ENCODE measurements around the gene RANBP1.

The RANBP1 gene

DNA sequence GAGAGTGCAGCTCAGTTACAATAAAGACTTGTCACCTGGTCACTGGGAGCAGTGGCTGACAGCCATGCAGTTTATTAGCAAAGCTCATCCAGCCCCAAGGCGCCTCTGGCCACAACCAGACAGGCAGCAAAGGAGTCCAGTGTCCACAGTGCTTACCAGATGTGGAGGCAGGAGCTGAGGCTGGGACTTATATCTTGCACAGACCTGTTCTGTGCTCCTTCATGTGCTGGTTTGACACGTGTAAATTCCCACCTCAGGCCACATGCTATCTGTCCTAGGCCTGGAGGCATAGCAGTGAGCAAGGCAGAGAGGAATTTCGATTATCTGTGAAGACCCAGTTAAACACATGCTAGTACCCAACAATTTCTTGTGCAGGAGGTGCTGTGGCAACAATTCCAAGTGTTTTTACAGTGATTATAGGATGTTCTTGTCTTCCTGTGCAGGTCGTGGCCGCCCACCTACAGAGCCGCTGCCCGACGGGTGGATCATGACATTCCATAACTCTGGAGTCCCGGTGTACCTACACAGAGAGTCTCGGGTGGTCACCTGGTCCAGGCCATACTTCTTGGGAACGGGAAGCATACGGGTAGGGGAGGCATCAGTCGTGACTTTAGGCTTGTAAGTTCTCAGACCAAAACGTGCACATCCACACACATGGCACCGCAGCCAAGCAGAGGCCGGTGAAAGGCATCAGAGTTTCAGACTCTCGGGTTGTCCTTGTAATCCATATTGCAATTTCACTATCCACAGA lies 26.5 kb upstream of the RANBP1 start:
- no peak for DNase-seq

DNA sequence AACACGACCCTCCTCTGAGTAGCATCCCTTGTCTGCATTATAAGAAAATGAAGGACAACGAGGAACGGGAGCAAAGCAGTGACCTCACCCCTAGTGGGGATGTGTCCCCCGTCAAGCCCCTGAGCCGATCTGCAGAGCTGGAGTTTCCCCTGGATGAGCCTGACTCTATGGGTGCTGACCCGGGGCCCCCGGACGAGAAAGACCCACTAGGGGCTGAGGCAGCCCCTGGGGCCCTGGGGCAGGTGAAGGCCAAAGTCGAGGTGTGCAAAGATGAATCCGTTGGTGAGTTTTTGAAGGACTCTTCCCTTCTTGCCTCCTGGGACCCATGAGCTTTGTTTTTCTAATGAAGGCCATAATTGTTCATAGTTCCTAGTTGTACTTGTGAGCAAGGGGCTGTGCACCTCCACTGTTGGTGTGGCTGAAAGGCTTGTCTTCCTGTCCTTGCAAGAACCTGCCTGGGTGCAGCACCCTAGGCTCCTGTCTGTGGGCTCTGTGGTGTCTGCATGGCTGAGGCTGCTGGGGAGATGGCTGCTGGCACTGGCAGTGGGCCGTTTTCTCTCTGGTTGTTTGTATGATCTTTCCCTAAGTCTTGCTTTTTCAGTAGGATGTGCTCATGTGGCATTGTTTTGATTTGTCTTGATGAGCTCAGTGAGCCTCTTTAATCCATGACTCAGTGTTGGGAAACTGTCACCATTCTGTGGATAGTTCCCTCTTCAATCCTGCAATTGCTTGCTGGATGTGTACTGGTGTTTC lies 25.8 kb upstream of the RANBP1 start:
- DNase-seq: no peak

DNA sequence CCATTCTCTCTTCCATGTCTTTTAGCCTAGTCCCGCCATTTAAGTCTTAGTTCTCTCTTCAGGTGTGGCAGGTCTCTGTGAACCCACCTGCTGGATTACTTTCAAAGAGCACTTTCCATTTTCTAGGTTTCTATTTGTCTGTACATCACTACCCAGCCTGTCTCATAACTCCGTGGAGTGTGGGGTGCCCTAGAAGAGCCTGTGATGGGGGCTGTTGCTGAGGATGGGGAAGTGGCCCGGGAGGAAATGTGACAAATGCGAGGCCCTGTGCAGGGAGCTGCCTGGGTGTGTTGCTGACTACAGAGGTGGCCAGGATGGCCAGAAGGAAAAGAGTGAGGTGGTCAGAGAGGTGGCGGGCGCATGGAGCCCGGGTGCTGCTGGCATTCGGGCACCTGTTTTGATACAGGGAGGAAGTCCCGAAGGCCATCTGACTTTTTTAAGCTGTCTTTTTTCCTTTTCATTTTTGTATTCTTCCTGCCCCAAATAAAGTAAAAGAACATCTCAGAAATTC lies 25.1 kb upstream of the RANBP1 start:
- no peak for DNase-seq

- DNase-seq: no peak
These were observed 24.0 kb upstream of the RANBP1 start for GRCh38 chr22:20091690-20092476.

GRCh38 chr22:20092477-20092854 lies 23.4 kb upstream of the RANBP1 start:
- DNase-seq: no peak

- no peak for DNase-seq
These were observed 22.3 kb upstream of the RANBP1 start for GRCh38 chr22:20093418-20094196.

- DNase-seq: no peak
These were observed 21.6 kb upstream of the RANBP1 start for GRCh38 chr22:20094197-20094807.

- DNase-seq: no peak
These were observed 20.4 kb upstream of the RANBP1 start for GRCh38 chr22:20095521-20095920.

DNA sequence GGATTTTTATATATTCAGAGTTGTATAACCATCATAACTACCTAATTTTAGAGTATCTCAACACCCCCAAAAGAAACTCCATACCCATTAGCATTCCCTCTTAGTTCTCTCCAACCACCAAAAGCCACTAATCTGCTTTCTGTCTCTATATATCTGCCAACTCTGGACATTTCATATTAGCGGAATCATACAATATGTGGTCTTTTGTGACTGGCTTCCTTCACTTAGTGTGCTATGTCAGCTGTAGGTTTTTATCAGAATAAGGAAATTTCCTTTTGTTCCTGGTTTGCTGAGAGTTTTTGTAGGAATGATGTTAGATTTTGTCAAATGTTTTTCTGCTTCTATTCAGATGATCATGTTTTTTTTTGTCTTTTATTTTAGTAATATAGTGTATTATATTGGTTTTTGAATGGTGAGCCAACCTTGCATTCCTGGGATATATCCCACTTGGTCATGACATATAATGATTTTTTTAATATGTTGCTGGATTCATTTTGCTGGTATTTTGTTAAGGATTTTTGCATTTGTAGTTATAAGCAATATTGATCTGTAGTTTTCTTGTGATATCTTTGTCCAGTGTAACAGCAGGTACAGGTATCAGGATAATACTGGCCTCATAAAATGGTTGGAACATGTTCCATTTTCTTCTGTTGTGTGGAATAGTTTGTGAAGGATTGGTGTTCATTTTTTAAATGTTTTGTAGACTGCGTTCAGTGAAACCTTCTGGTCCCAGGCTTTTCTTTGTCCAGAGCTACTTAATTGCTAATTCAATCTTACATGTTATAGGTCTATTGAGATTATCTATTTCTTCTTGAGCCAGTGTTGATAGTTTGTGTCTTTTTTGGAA lies 19.1 kb upstream of the RANBP1 start:
- DNase-seq: no peak

DNA sequence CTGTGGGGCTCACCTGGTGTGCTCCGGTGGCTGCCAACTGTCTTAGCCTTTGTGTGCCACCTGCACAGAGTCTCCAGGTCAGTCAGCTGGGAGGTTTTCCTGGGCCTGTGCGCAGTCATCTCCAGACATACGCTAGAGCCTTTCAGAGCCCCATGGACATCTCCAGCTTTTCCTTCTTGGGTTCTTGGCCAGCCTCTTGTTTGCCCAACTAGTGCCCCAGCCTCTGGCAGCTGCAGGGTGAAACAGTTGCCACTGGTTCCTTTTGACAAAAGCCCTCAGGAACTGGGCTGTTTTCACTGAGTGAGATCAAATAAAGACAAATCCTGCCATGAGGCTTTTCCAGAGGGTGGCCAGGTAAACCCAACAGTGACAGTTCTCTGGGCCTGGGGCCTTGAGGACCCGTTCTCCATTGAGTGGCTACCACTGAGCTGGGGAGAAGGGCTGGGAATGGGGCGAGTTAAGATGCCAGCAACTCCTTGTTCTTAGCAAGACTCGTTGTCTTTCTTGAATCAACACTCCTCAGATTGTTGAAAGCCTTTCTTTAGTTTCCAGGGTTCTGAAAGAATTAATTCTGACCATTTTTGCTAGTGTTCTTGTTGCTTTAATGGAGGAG lies 16.7 kb upstream of the RANBP1 start:
- DNase-seq: no peak

GRCh38 chr22:20101638-20102037 lies 14.3 kb upstream of the RANBP1 start:
- DNase-seq: no peak

DNA sequence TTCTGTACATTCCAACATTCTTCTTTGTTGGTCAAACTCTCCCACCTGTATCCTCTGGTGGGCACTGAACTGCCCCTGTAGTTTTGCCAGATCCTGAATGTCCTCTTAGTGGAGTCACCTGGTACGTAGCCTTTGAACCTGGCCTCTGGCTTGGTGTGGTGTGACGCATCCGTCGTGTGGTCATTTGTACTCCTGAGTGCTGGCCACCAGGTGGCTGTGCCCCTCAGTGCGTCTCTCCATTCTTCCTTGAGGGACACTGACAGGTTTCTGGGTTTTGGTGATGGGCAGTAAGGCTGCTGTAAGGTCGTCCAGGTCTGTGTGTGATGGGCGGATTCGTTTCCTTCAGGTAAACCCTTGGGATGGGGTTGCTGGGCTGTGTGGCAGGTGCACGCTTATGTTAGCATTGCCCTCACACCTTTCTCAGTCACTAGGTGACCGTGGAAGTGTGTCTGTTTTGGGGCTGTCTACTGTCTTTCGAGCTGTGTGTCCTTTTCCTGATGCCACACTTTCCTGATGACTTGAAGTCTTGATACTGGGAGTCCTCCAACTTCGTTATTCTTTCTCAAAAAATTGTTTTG lies 13.6 kb upstream of the RANBP1 start:
- DNase-seq: no peak

DNA sequence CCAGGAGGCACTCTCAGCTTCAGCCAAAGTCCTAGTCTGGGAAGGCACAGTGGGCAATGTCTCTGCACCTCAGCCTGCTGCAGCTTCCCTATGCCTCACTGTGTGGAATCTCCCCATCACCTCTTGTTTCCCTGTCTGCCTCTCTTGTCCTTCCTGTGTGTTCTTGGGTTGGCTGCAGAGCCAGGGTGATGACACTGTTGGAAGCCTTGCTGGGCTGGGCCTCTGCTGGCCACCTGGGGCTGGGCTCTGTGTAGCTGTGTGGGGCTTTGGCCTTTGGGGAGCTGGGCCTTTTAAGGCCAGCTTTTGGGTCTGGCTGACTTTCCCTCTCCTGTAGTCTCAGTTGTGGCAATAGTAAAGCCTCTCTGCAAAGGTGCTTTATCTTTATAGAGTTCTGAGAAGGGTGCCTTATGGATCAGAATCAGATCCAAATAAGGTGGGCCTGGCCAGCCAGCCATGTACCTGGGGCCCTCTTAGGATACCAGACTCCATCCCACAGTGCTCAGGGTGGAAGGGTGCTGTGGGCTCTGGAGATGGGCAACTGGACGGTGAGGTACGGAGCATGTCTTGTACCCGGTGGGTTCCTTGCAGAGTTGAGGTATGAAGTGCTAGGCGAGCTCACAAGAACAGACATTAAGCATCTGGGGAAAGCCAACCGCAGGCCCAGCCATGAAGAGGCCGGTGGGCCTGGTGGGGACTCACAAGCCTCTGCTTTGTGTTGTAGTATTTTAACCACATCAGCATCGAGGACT lies 10.3 kb upstream of the RANBP1 start:
- no peak for DNase-seq

GRCh38 chr22:20106205-20106848 lies 9.6 kb upstream of the RANBP1 start:
- DNase-seq: no peak

GRCh38 chr22:20106849-20107237 lies 9.1 kb upstream of the RANBP1 start:
- DNase-seq: no peak

GRCh38 chr22:20107471-20107901 lies 8.4 kb upstream of the RANBP1 start:
- no peak for DNase-seq

GRCh38 chr22:20107951-20108756 lies 7.8 kb upstream of the RANBP1 start:
- DNase-seq: no peak

DNA sequence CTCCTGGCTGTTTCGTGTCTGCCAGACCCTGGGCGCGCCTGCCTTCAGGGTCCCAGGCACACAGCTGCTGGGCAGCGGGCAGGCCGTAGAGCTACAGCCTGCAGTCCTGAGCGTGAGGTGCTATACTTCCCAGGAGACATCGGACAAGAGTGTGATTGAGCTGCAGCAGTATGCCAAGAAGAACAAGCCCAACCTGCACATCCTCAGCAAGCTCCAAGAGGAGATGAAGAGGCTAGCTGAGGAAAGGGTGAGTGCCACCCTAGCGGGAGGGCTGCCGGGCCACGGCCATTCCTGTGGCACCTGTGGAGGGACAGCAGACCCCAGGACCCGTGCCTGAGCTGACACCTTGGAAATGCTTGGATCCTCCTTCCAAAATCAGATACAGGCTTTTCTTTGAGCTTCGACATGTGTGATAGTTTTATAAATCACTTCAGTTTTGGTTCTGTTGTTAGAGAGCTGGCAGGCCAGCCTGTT lies 7.1 kb upstream of the RANBP1 start:
- DNase-seq: no peak
